H1 (cell line): Measurements from ENCODE around the gene BSND. TPM values are rescaled to one million over a fixed set of nuclear protein-coding genes. Genes with fewer than 3 reads are reported as not detected.

Experiments used
- CTCF ChIA-PET: fragments of 300-600 bp; sonication (Branson Sonifier 250); formaldehyde crosslinking; loops from one replicate; lab custom pipeline; 2021; ENCODE audit not compliant: partially characterized antibody; lab: Charles Lee
- POLR2A ChIA-PET: fragments of 300-600 bp; sonication (Branson Sonifier 250); formaldehyde crosslinking; loops from one replicate; lab custom pipeline; 2021; ENCODE audit warnings: inconsistent platforms; ENCODE audit not compliant: partially characterized antibody; lab: Charles Lee
- DNase-seq, 2 experiments: peaks; one replicate each; pipeline versions ENCODE4 v3.0.0 to v3.0.0-alpha.2; 2010 to 2022; ENCODE audit warnings: low spot score in 2 of 2, low read depth in 1 of 2, mixed read lengths in 1 of 2
- FAIRE-seq: peaks from 2 replicates; lab custom pipeline; 2011; peaks lifted over from hg19 to GRCh38; lab: Jason Lieb, UNC
- H2AFZ ChIP-seq: 2 replicates; pipeline ENCODE4 v1.8.1; 2012; ENCODE audit warnings: low read length, inconsistent platforms
- H2AK5ac ChIP-seq: 2 replicates; pipeline ENCODE4 v1.6.1; 2013; ENCODE audit warnings: low read depth, low read length
- H2BK120ac ChIP-seq: replicated peaks from 2 replicates; pipeline ENCODE3; 2013; ENCODE audit warnings: low read depth, low read length, inconsistent platforms
- H2BK12ac ChIP-seq: 2 replicates; pipeline ENCODE4 v1.6.1; 2013; ENCODE audit warnings: low read depth, low read length
- H2BK15ac ChIP-seq: 2 replicates; pipeline ENCODE4 v1.6.1; 2013; ENCODE audit warnings: low read length
- H2BK20ac ChIP-seq: 2 replicates; pipeline ENCODE4 v1.6.1; 2013; ENCODE audit warnings: low read length
- H2BK5ac ChIP-seq: 2 replicates; pipeline ENCODE4 v1.6.1; 2013; ENCODE audit warnings: low read depth, low read length
- H3K14ac ChIP-seq: 2 replicates; pipeline ENCODE4 v1.6.1; 2013; ENCODE audit warnings: inconsistent platforms; ENCODE audit not compliant: insufficient read length
- H3K18ac ChIP-seq: 2 replicates; pipeline ENCODE4 v1.6.1; 2013; ENCODE audit warnings: low read length; ENCODE audit errors: extremely low read depth
- H3K23ac ChIP-seq: 2 replicates; pipeline ENCODE4 v1.6.1; 2013; ENCODE audit warnings: inconsistent platforms; ENCODE audit not compliant: insufficient read length
- H3K23me2 ChIP-seq: 2 replicates; pipeline ENCODE4 v1.6.1; 2013; ENCODE audit warnings: low read depth, low read length
- H3K27ac ChIP-seq: 2 replicates; pipeline ENCODE4 v1.6.1; 2011; ENCODE audit warnings: low read depth, low read length, inconsistent platforms
- H3K27me3 ChIP-seq, 4 experiments: replicated peaks in 1 of 4; 1 replicate in 1 of 4; 2 replicates in 3 of 4; pipeline versions ENCODE4 v1.6.1 to v1.8.1; 2011 to 2013; ENCODE audit warnings: low read length in 3 of 4, mild to moderate bottlenecking in 3 of 4, inconsistent platforms in 2 of 4, mixed read lengths in 2 of 4, moderate library complexity in 1 of 4; ENCODE audit not compliant: control insufficient read depth in 3 of 4, insufficient read depth in 3 of 4; ENCODE audit errors: extremely low read depth in 1 of 4
- H3K36me3 ChIP-seq, 4 experiments: 2 replicates each; pipeline versions ENCODE4 v1.6.1 to v1.8.1; 2011 to 2013; ENCODE audit warnings: mild to moderate bottlenecking in 4 of 4, low read length in 3 of 4, moderate library complexity in 2 of 4, control low read depth in 1 of 4, inconsistent platforms in 1 of 4; ENCODE audit not compliant: insufficient read depth in 4 of 4, control insufficient read depth in 2 of 4
- H3K4ac ChIP-seq: replicated peaks from 2 replicates; pipeline ENCODE3; 2013; ENCODE audit warnings: low read length, low read depth, mixed read lengths, inconsistent platforms; ENCODE audit not compliant: insufficient read length
- H3K4me1 ChIP-seq, 4 experiments: replicated peaks in 1 of 4; 1 replicate in 1 of 4; 2 replicates in 3 of 4; pipeline versions ENCODE4 v1.6.1 to v1.8.1; 2011 to 2013; ENCODE audit warnings: low read length in 3 of 4, inconsistent platforms in 2 of 4, mixed read lengths in 1 of 4; ENCODE audit not compliant: insufficient read depth in 4 of 4, control insufficient read depth in 3 of 4
- H3K4me2 ChIP-seq, 2 experiments: 2 replicates each; pipeline versions ENCODE4 v1.6.1 to v1.8.1; 2011 to 2013; ENCODE audit warnings: low read depth in 2 of 2, low read length in 2 of 2, control low read depth in 1 of 2, inconsistent platforms in 1 of 2, mild to moderate bottlenecking in 1 of 2; ENCODE audit not compliant: insufficient read depth in 1 of 2
- H3K4me3 ChIP-seq, 4 experiments: fragments of 200-600, 300-600 bp in 1 of 4; sonication (generic), shearing (Covaris generic), sonication (Bioruptor Twin) in 1 of 4; 2 replicates each; pipeline versions ENCODE4 v1.5.1 to v1.8.1; 2011 to 2016; ENCODE audit warnings: low read length in 4 of 4, low read depth in 3 of 4, control low read depth in 2 of 4, inconsistent platforms in 2 of 4, mild to moderate bottlenecking in 2 of 4, mixed read lengths in 1 of 4, moderate library complexity in 1 of 4; ENCODE audit not compliant: insufficient read depth in 2 of 4; ENCODE audit errors: extremely low read depth in 1 of 4
- H3K56ac ChIP-seq: replicated peaks from 2 replicates; pipeline ENCODE3; 2013; ENCODE audit warnings: low read depth, mild to moderate bottlenecking, mixed read lengths, low read length, inconsistent platforms; ENCODE audit not compliant: insufficient read length
- H3K79me1 ChIP-seq: 2 replicates; pipeline ENCODE4 v1.6.1; 2013; ENCODE audit warnings: low read depth, low read length, control low read depth
- H3K79me2 ChIP-seq, 2 experiments: 2 replicates each; pipeline versions ENCODE4 v1.6.1 to v1.8.1; 2012 to 2013; ENCODE audit warnings: low read length in 2 of 2, mild to moderate bottlenecking in 2 of 2, inconsistent platforms in 1 of 2; ENCODE audit not compliant: insufficient read depth in 2 of 2, control insufficient read depth in 1 of 2
- H3K9ac ChIP-seq, 4 experiments: replicated peaks in 1 of 4; 1 replicate in 1 of 4; 2 replicates in 3 of 4; pipeline versions ENCODE4 v1.6.1 to v1.8.1; 2011 to 2013; ENCODE audit warnings: low read depth in 3 of 4, low read length in 3 of 4, control low read depth in 2 of 4, mild to moderate bottlenecking in 2 of 4, moderate library complexity in 2 of 4, inconsistent platforms in 1 of 4; ENCODE audit errors: extremely low read depth in 1 of 4
- H3K9me3 ChIP-seq, 2 experiments: 2 replicates each; pipeline versions ENCODE4 v1.6.1 to v1.8.1; 2012 to 2013; ENCODE audit warnings: mild to moderate bottlenecking in 2 of 2, moderate library complexity in 2 of 2, control low read depth in 1 of 2, inconsistent platforms in 1 of 2, low read depth in 1 of 2, low read length in 1 of 2, mixed read lengths in 1 of 2; ENCODE audit not compliant: insufficient read depth in 2 of 2
- H4K20me1 ChIP-seq, 2 experiments: replicated peaks in 1 of 2; 2 replicates each; pipeline versions ENCODE3 to v1.8.1; 2011 to 2013; ENCODE audit warnings: inconsistent platforms in 2 of 2, low read length in 2 of 2, mild to moderate bottlenecking in 1 of 2; ENCODE audit not compliant: insufficient read depth in 2 of 2, control insufficient read depth in 1 of 2
- H4K5ac ChIP-seq: 2 replicates; pipeline ENCODE4 v1.6.1; 2013; ENCODE audit warnings: low read length, low read depth, mixed read lengths, inconsistent platforms; ENCODE audit not compliant: insufficient read length
- H4K8ac ChIP-seq: 2 replicates; pipeline ENCODE4 v1.8.0; 2013; ENCODE audit warnings: mild to moderate bottlenecking, moderate library complexity, low read length, inconsistent platforms; ENCODE audit not compliant: insufficient read depth; ENCODE audit errors: extremely low read depth
- H4K91ac ChIP-seq: replicated peaks from 2 replicates; pipeline ENCODE3; 2013; ENCODE audit warnings: low read length, mixed read lengths, inconsistent platforms; ENCODE audit not compliant: insufficient read length
- E2F6 ChIP-seq: IDR thresholded peaks from 2 replicates; pipeline ENCODE4 v1.6.1; 2012; ENCODE audit warnings: inconsistent platforms
- EP300 ChIP-seq, 2 experiments: IDR thresholded peaks; 1 replicate in 1 of 2; 2 replicates in 1 of 2; pipeline ENCODE4 v1.6.1; 2011 to 2012; ENCODE audit warnings: low read depth in 2 of 2, low read length in 2 of 2, mild to moderate bottlenecking in 2 of 2, borderline replicate concordance in 1 of 2, inconsistent platforms in 1 of 2, moderate library complexity in 1 of 2
- TAF7 ChIP-seq: optimal IDR thresholded peaks from 2 replicates; pipeline ENCODE3; 2011; ENCODE audit warnings: low read depth, mild to moderate bottlenecking, inconsistent platforms, low read length, moderate library complexity, borderline replicate concordance
- WGBS, 2 experiments: shearing (Covaris generic) in 1 of 2; methylation state at CpG; one replicate each; pipeline versions ENCODE4 v1.1.6 to v1.1.7; 2013 to 2015; ENCODE audit warnings: low lambda C conversion rate in 2 of 2, mixed read lengths in 2 of 2, inconsistent platforms in 1 of 2, low coverage in 1 of 2, missing lambda C conversion rate in 1 of 2; ENCODE audit not compliant: insufficient replicate concordance in 2 of 2, insufficient coverage in 1 of 2, insufficient read length in 1 of 2; ENCODE audit errors: extremely low coverage in 1 of 2, missing lambda C conversion rate in 1 of 2; 5-methylcytosine and 5-hydroxymethylcytosine counted together
- polyA plus RNA-seq, 7 experiments: library from polyadenylated mRNA; depleted of rRNA in 3 of 7; stranded (reverse) in 5 of 7; unstranded in 2 of 7; fragments of >200 nt in 5 of 7; fragments of 200-250 nt in 2 of 7; gene quantifications; 1 replicate in 5 of 7; 2 replicates in 1 of 7; 4 replicates in 1 of 7; pipeline versions ENCODE4 v1.2.1 to v1.2.3, GENCODE V29; 2011 to 2013; ENCODE audit warnings: missing spikeins in 2 of 7, mixed read lengths in 2 of 7
- total RNA-seq: library from RNA; stranded (reverse); fragmentation: NEBNext Ultra II Directional; extraction: Animal tissue kit (Norgen Biotek cat#: 25700); gene quantifications from 2 replicates; pipeline ENCODE4 v1.2.1, GENCODE V29; 2021

Gene BSND
- total and polyA plus RNA-seq, 2 of the 8 experiments (the other 6 are each of a cell fraction or from before 2014, with no cell fraction given): 0.43 to 0.68 TPM

- no peak overlapping the region for H4K91ac ChIP-seq
- no peak overlapping the region for H2BK20ac ChIP-seq
- H3K79me1 ChIP-seq: no peaks in the 10 kb centered on the region; the same call in none of the 2 replicates
- no peaks in the 10 kb centered on the region for H3K4me1 ChIP-seq
- H3K4me2 ChIP-seq: no peak overlapping the region
- CTCF ChIA-PET: interaction anchor here (0.8 to 4.3 kb wide), 15 partner anchors 9 to 112 kb away, joined by 3 to 31 read pairs (median 6); partner anchors contain the start of gene PCSK9
- no peak for TF ChIP-seq EP300 (IDR thresholded peaks at IDR 0.05; ENCODE audit: borderline replicate concordance in 1 of 2, low read depth in 2 of 2, low read length in 2 of 2)
- no peak for TF ChIP-seq TAF7
- no peak for TF ChIP-seq E2F6
- no peak overlapping the region for H3K4ac ChIP-seq
- peaks cover 0 to 12% (median 2%) of the 10 kb centered on the region in 4 experiments; a peak in 3 of 8 replicates for H3K36me3 ChIP-seq
- no peak overlapping the region for H3K18ac ChIP-seq
- H3K23me2 ChIP-seq: no peaks in the 10 kb centered on the region
- DNase-seq (no peak), FAIRE-seq (no peak)
- no peaks in the 10 kb centered on the region for H3K79me2 ChIP-seq
- H4K5ac ChIP-seq: no peak overlapping the region
- H3K4me3 ChIP-seq: no peak overlapping the region
- H3K27me3 ChIP-seq: no peaks in the 10 kb centered on the region
- no peak overlapping the region for H2BK12ac ChIP-seq
- peaks cover 0 to 29% of the 10 kb centered on the region in 2 experiments for H4K20me1 ChIP-seq
- no peak overlapping the region for H2BK120ac ChIP-seq
- H2BK15ac ChIP-seq: no peak overlapping the region
- no peak overlapping the region for H2AFZ ChIP-seq
- no peak overlapping the region for H3K56ac ChIP-seq
- H3K9me3 ChIP-seq: no peaks in the 10 kb centered on the region
- H3K23ac ChIP-seq: no peak overlapping the region
- POLR2A ChIA-PET: interaction anchor here (0.5 to 1.4 kb wide), 2 partner anchors 10 to 1078 kb away, joined by 3 to 4 read pairs; no protein-coding TSS in a partner anchor
- WGBS, 2 experiments: 89% methylated on average over 9 of the region's 9 CpGs; no CpG with 5 or more reads in 1 of the 2 experiments
- H4K8ac ChIP-seq: no peak overlapping the region
- no peak overlapping the region for H3K14ac ChIP-seq
- H3K9ac ChIP-seq: no peak overlapping the region
- no peak overlapping the region for H2AK5ac ChIP-seq
- H2BK5ac ChIP-seq: no peak overlapping the region
- no peak overlapping the region; the same call in 1 of the 2 replicates for H3K27ac ChIP-seq
Observed at GRCh38 chr1:55049914-55050278, 51.2 kb downstream of the BSND start.
